OCI-LY7 (cell line): ENCODE results near the gene C2orf49.

Experiments
- CTCF ChIP-seq: fragments of 200-600 bp; sonication (generic); conservative IDR thresholded peaks from 2 replicates; pipeline ENCODE4 v1.5.1; 2014; ENCODE audit warnings: mild to moderate bottlenecking, antibody characterized with exemption, low read length, moderate library complexity, mixed read lengths
- EZH2phosphoT487 ChIP-seq: fragments of 200-600 bp; sonication (generic); IDR thresholded peaks from 2 replicates; pipeline ENCODE4 v1.6.1; 2018; ENCODE audit warnings: low read depth, borderline replicate concordance, mild to moderate bottlenecking, mixed run types, antibody characterized with exemption, low read length, moderate library complexity, mixed read lengths

DNA sequence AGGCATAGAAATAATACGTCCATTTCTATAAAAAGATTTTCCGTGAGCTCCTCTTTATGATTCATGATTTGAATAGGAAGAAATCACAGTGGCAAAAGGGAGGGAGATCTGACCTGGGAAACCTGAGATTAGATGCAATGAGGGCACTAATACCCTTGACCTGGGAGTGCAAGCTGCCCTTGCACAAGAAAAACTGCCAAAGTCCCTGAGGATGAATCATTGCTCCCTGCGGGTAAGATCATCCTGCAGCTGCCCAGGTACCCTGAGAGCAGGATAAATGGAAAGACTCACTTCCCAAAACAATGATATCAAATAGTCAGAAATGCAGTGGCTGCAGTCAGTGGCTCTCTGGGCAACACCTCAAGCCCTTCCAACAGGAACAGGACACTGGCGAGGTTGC, 49.9 kb downstream of the C2orf49 start:
- TF ChIP-seq CTCF (no peak), EZH2phosphoT487 (no peak)
